GM23338 (cell line): ENCODE measurements around the gene PAX9. TPM values are rescaled to one million over a fixed set of nuclear protein-coding genes. Genes with fewer than 3 reads are reported as not detected.
A peak's percentile ranks its signal among the peaks of the same experiment; 100 is the strongest.

Experiments
- ATAC-seq: fragments of 200-7000 bp; cut with Tn5 transposase; 3 replicates; pipeline ENCODE4 v1.9.1; 2020
- DNase-seq: peaks from one replicate; pipeline ENCODE4 v3.0.0-alpha.2; 2015; ENCODE audit warnings: low spot score
- H2AFZ ChIP-seq: fragments of 200-600 bp; sonication (generic); 2 replicates; pipeline ENCODE4 v1.8.0; 2016; ENCODE audit warnings: antibody characterized with exemption, mild to moderate bottlenecking, moderate library complexity
- H3F3A ChIP-seq: fragments of 200-600 bp; sonication (generic); replicated peaks from 2 replicates; pipeline ENCODE4 v1.8.0; 2017; ENCODE audit warnings: antibody characterized with exemption, mixed run types, low read depth
- H3K27ac ChIP-seq: fragments of 200-600 bp; sonication (generic); 2 replicates; pipeline ENCODE4 v1.6.1; 2016; ENCODE audit warnings: low read depth
- H3K27me3 ChIP-seq: fragments of 200-600 bp; sonication (generic); 2 replicates; pipeline ENCODE4 v1.8.0; 2016; ENCODE audit warnings: mild to moderate bottlenecking, mixed run types, moderate library complexity; ENCODE audit not compliant: insufficient read depth
- H3K36me3 ChIP-seq: fragments of 200-600 bp; sonication (generic); 2 replicates; pipeline ENCODE4 v1.8.0; 2016; ENCODE audit warnings: mild to moderate bottlenecking; ENCODE audit not compliant: insufficient read depth
- H3K4me1 ChIP-seq: fragments of 200-600 bp; sonication (generic); 2 replicates; pipeline ENCODE4 v1.8.0; 2016; ENCODE audit warnings: mild to moderate bottlenecking, moderate library complexity; ENCODE audit not compliant: insufficient read depth
- H3K4me2 ChIP-seq: fragments of 200-600 bp; sonication (generic); 2 replicates; pipeline ENCODE4 v1.7.1; 2017; ENCODE audit warnings: mixed run types
- H3K4me3 ChIP-seq: fragments of 200-600 bp; sonication (generic); 2 replicates; pipeline ENCODE4 v1.6.1; 2016; ENCODE audit warnings: mixed run types
- H3K79me2 ChIP-seq: fragments of 200-600 bp; sonication (generic); replicated peaks from 2 replicates; pipeline ENCODE4 v1.8.0; 2017; ENCODE audit warnings: mild to moderate bottlenecking; ENCODE audit not compliant: insufficient read depth
- H3K9me2 ChIP-seq: fragments of 200-600 bp; sonication (generic); 2 replicates; pipeline ENCODE4 v1.8.0; 2017; ENCODE audit not compliant: insufficient read depth
- H4K20me1 ChIP-seq: fragments of 200-600 bp; sonication (generic); replicated peaks from 2 replicates; pipeline ENCODE4 v1.8.0; 2017; ENCODE audit warnings: mild to moderate bottlenecking; ENCODE audit not compliant: insufficient read depth
- H3K27ac Mint-ChIP-seq: 2 replicates; pipeline ENCODE4 v1.8.0; 2020; ENCODE audit warnings: inconsistent platforms, mild to moderate bottlenecking, moderate library complexity, mixed read lengths
- H3K27me3 Mint-ChIP-seq: 3 replicates; pipeline ENCODE4 v1.8.0; 2022; ENCODE audit warnings: low read depth, mild to moderate bottlenecking, moderate library complexity, mixed read lengths, inconsistent platforms; ENCODE audit not compliant: insufficient read depth, poor library complexity
- H3K36me3 Mint-ChIP-seq: 3 replicates; pipeline ENCODE4 v1.8.0; 2021; ENCODE audit warnings: low read depth, mild to moderate bottlenecking, inconsistent platforms, moderate library complexity, mixed read lengths
- H3K4me1 Mint-ChIP-seq: 3 replicates; pipeline ENCODE4 v1.8.0; 2020; ENCODE audit warnings: mild to moderate bottlenecking, inconsistent platforms, mixed read lengths
- H3K4me3 Mint-ChIP-seq: 3 replicates; pipeline ENCODE4 v1.8.0; 2021; ENCODE audit warnings: moderate library complexity, mild to moderate bottlenecking, inconsistent platforms, mixed read lengths
- H3K9me3 Mint-ChIP-seq: 3 replicates; pipeline ENCODE4 v1.8.0; 2020; ENCODE audit warnings: moderate library complexity, mild to moderate bottlenecking, inconsistent platforms, mixed read lengths
- CREB1 ChIP-seq: fragments of 250-450 bp; sonication (Bioruptor Pico); IDR thresholded peaks from 2 replicates; pipeline ENCODE4 v1.5.0; 2020; ENCODE audit warnings: low read depth, mild to moderate bottlenecking, moderate library complexity
- CTCF ChIP-seq, 2 experiments: fragments of 200-600 bp in 1 of 2; sonication (generic) in 1 of 2; conservative IDR thresholded peaks; 2 replicates each; pipeline versions ENCODE4 v1.5.1 to v1.6.1; 2016 to 2017; ENCODE audit warnings: antibody characterized with exemption in 2 of 2, low read depth in 2 of 2, mild to moderate bottlenecking in 2 of 2, moderate library complexity in 1 of 2
- ETS1 ChIP-seq: IDR thresholded peaks from 2 replicates; pipeline ENCODE4 v1.6.1; 2016; ENCODE audit warnings: antibody characterized with exemption
- EZH2 ChIP-seq: fragments of 200-600 bp; sonication (generic); IDR thresholded peaks from one replicate; pipeline ENCODE4 v1.8.0; 2017; ENCODE audit warnings: antibody characterized with exemption, mild to moderate bottlenecking, low read depth; ENCODE audit not compliant: unreplicated experiment
- EZH2phosphoT487 ChIP-seq: fragments of 200-600 bp; sonication (generic); IDR thresholded peaks from one replicate; pipeline ENCODE4 v1.8.1; 2018; ENCODE audit warnings: antibody characterized with exemption; ENCODE audit not compliant: unreplicated experiment
- JUNB ChIP-seq: IDR thresholded peaks from one replicate; pipeline ENCODE4 v1.6.1; 2016; ENCODE audit warnings: antibody characterized with exemption; ENCODE audit not compliant: unreplicated experiment
- NANOG ChIP-seq: IDR thresholded peaks from 2 replicates; pipeline ENCODE4 v1.6.1; 2016; ENCODE audit warnings: antibody characterized with exemption, borderline replicate concordance
- POLR2AphosphoS5 ChIP-seq: IDR thresholded peaks from 2 replicates; pipeline ENCODE4 v1.6.1; 2016; ENCODE audit warnings: antibody characterized with exemption, low read depth
- STAT1 ChIP-seq: IDR thresholded peaks from one replicate; pipeline ENCODE4 v1.6.1; 2016; ENCODE audit warnings: antibody characterized with exemption; ENCODE audit not compliant: unreplicated experiment
- ZNF114 ChIP-seq: fragments of 250-450 bp; sonication (Bioruptor Pico); IDR thresholded peaks from 2 replicates; pipeline ENCODE4 v1.5.0; 2020; ENCODE audit warnings: mild to moderate bottlenecking, moderate library complexity
- ZNF331 ChIP-seq: fragments of 250-450 bp; sonication (Bioruptor Pico); IDR thresholded peaks from 2 replicates; pipeline ENCODE4 v1.5.0; 2020; ENCODE audit warnings: low read depth, mild to moderate bottlenecking, moderate library complexity
- polyA plus RNA-seq: library from polyadenylated mRNA; unstranded; fragments of >200 nt; fragmentation: Nextera tagmentation; extraction: Ambion mirVana; gene quantifications from 2 replicates; pipeline ENCODE4 v1.2.1, GENCODE V29; 2016
- total RNA-seq: library from RNA; depleted of rRNA; stranded (reverse); fragments of >200 nt; shearing (Covaris generic); gene quantifications from 2 replicates; pipeline ENCODE4 v1.2.3, GENCODE V29; 2014
- TF ChIP-seq, protein P1 (sequence below): IDR thresholded peaks from one replicate; pipeline ENCODE4 v1.6.1; 2018; ENCODE audit warnings: antibody characterized with exemption; ENCODE audit not compliant: unreplicated experiment
- TF ChIP-seq, protein P2 (sequence below): fragments of 250-450 bp; sonication (Bioruptor Pico); IDR thresholded peaks from 2 replicates; pipeline ENCODE4 v1.5.0; 2020; ENCODE audit warnings: mild to moderate bottlenecking, moderate library complexity

PAX9 gene
- total and polyA plus RNA-seq, 2 experiments from 2014 or later, result 0.74 TPM; not detected in 1

- H3K4me1 ChIP-seq, result peaks cover 59% of the 10 kb centered on the region
- H3K4me1 Mint-ChIP-seq, result peaks cover 54% of the 10 kb centered on the region
- H3K27me3 ChIP-seq, result peaks cover 96% of the 10 kb centered on the region
- H3K4me2 ChIP-seq, result peak overlapping the region; percentile 92
- H3F3A ChIP-seq, result peaks cover 34% of the 10 kb centered on the region
- no peak overlapping the region for H3K27ac ChIP-seq
- no peaks in the 10 kb centered on the region; the same call in 2 of the 3 replicates for H3K36me3 Mint-ChIP-seq
- DNase-seq (peak; percentile 77), ATAC-seq (peak; percentile 3)
- TF ChIP-seq STAT1 (no peak), ETS1 (no peak), POLR2AphosphoS5 (no peak), CTCF (conservative IDR thresholded peaks at IDR 0.05; ENCODE audit: low read depth in 2 of 2) (0 out of 4 replicates have a peak, but pooled peaks of 1 of the 2 experiments have one; percentile 10), CREB1 (CRISPR knock-in tag) (no peak), JUNB (no peak), ZNF114 (CRISPR knock-in tag) (no peak), NANOG (no peak), EZH2phosphoT487 (peak; percentile 90), ZNF331 (CRISPR knock-in tag) (no peak), EZH2 (peak; percentile 99)
- TF ChIP-seq, protein P1, sequence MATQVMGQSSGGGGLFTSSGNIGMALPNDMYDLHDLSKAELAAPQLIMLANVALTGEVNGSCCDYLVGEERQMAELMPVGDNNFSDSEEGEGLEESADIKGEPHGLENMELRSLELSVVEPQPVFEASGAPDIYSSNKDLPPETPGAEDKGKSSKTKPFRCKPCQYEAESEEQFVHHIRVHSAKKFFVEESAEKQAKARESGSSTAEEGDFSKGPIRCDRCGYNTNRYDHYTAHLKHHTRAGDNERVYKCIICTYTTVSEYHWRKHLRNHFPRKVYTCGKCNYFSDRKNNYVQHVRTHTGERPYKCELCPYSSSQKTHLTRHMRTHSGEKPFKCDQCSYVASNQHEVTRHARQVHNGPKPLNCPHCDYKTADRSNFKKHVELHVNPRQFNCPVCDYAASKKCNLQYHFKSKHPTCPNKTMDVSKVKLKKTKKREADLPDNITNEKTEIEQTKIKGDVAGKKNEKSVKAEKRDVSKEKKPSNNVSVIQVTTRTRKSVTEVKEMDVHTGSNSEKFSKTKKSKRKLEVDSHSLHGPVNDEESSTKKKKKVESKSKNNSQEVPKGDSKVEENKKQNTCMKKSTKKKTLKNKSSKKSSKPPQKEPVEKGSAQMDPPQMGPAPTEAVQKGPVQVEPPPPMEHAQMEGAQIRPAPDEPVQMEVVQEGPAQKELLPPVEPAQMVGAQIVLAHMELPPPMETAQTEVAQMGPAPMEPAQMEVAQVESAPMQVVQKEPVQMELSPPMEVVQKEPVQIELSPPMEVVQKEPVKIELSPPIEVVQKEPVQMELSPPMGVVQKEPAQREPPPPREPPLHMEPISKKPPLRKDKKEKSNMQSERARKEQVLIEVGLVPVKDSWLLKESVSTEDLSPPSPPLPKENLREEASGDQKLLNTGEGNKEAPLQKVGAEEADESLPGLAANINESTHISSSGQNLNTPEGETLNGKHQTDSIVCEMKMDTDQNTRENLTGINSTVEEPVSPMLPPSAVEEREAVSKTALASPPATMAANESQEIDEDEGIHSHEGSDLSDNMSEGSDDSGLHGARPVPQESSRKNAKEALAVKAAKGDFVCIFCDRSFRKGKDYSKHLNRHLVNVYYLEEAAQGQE, result no peak
- TF ChIP-seq, protein P2, sequence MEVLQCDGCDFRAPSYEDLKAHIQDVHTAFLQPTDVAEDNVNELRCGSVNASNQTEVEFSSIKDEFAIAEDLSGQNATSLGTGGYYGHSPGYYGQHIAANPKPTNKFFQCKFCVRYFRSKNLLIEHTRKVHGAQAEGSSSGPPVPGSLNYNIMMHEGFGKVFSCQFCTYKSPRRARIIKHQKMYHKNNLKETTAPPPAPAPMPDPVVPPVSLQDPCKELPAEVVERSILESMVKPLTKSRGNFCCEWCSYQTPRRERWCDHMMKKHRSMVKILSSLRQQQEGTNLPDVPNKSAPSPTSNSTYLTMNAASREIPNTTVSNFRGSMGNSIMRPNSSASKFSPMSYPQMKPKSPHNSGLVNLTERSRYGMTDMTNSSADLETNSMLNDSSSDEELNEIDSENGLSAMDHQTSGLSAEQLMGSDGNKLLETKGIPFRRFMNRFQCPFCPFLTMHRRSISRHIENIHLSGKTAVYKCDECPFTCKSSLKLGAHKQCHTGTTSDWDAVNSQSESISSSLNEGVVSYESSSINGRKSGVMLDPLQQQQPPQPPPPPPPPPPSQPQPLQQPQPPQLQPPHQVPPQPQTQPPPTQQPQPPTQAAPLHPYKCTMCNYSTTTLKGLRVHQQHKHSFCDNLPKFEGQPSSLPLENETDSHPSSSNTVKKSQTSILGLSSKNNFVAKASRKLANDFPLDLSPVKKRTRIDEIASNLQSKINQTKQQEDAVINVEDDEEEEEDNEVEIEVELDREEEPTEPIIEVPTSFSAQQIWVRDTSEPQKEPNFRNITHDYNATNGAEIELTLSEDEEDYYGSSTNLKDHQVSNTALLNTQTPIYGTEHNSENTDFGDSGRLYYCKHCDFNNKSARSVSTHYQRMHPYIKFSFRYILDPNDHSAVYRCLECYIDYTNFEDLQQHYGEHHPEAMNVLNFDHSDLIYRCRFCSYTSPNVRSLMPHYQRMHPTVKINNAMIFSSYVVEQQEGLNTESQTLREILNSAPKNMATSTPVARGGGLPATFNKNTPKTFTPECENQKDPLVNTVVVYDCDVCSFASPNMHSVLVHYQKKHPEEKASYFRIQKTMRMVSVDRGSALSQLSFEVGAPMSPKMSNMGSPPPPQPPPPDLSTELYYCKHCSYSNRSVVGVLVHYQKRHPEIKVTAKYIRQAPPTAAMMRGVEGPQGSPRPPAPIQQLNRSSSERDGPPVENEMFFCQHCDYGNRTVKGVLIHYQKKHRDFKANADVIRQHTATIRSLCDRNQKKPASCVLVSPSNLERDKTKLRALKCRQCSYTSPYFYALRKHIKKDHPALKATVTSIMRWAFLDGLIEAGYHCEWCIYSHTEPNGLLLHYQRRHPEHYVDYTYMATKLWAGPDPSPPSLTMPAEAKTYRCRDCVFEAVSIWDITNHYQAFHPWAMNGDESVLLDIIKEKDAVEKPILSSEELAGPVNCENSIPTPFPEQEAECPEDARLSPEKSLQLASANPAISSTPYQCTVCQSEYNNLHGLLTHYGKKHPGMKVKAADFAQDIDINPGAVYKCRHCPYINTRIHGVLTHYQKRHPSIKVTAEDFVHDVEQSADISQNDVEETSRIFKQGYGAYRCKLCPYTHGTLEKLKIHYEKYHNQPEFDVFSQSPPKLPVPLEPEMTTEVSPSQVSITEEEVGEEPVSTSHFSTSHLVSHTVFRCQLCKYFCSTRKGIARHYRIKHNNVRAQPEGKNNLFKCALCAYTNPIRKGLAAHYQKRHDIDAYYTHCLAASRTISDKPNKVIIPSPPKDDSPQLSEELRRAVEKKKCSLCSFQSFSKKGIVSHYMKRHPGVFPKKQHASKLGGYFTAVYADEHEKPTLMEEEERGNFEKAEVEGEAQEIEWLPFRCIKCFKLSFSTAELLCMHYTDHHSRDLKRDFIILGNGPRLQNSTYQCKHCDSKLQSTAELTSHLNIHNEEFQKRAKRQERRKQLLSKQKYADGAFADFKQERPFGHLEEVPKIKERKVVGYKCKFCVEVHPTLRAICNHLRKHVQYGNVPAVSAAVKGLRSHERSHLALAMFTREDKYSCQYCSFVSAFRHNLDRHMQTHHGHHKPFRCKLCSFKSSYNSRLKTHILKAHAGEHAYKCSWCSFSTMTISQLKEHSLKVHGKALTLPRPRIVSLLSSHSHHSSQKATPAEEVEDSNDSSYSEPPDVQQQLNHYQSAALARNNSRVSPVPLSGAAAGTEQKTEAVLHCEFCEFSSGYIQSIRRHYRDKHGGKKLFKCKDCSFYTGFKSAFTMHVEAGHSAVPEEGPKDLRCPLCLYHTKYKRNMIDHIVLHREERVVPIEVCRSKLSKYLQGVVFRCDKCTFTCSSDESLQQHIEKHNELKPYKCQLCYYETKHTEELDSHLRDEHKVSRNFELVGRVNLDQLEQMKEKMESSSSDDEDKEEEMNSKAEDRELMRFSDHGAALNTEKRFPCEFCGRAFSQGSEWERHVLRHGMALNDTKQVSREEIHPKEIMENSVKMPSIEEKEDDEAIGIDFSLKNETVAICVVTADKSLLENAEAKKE, result no peak
- no peaks in the 10 kb centered on the region for H3K36me3 ChIP-seq
- peak overlapping the region; percentile 72 for H3K4me3 Mint-ChIP-seq
- H2AFZ ChIP-seq, result peak overlapping the region; percentile 89
- peaks cover 39% of the 10 kb centered on the region for H4K20me1 ChIP-seq
- no peak overlapping the region for H3K27ac Mint-ChIP-seq
- H3K79me2 ChIP-seq, result no peaks in the 10 kb centered on the region
- peaks cover 99% of the 10 kb centered on the region for H3K27me3 Mint-ChIP-seq
- peak overlapping the region; percentile 56 for H3K4me3 ChIP-seq
- no peaks in the 10 kb centered on the region for H3K9me2 ChIP-seq
- H3K9me3 Mint-ChIP-seq, result no peaks in the 10 kb centered on the region; the same call in 2 of the 3 replicates
These were observed 1.1 kb downstream of the PAX9 start for GRCh38 chr14:36662543-36663403.
